Cerebellar nuclear complex (tissue), 1 donor: ENCODE data around the gene VDAC1.
"Not testable (repeated sequence)": the region's sequence is repeated elsewhere in the genome, so short reads cannot be mapped to it uniquely, and the experiment has no call there.

Source experiments
- DNase-seq, 2 experiments: peaks; one replicate each; lab custom pipeline; 2025; lab: John Stamatoyannopoulos, UW

Gene VDAC1, protein sequence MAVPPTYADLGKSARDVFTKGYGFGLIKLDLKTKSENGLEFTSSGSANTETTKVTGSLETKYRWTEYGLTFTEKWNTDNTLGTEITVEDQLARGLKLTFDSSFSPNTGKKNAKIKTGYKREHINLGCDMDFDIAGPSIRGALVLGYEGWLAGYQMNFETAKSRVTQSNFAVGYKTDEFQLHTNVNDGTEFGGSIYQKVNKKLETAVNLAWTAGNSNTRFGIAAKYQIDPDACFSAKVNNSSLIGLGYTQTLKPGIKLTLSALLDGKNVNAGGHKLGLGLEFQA

DNA sequence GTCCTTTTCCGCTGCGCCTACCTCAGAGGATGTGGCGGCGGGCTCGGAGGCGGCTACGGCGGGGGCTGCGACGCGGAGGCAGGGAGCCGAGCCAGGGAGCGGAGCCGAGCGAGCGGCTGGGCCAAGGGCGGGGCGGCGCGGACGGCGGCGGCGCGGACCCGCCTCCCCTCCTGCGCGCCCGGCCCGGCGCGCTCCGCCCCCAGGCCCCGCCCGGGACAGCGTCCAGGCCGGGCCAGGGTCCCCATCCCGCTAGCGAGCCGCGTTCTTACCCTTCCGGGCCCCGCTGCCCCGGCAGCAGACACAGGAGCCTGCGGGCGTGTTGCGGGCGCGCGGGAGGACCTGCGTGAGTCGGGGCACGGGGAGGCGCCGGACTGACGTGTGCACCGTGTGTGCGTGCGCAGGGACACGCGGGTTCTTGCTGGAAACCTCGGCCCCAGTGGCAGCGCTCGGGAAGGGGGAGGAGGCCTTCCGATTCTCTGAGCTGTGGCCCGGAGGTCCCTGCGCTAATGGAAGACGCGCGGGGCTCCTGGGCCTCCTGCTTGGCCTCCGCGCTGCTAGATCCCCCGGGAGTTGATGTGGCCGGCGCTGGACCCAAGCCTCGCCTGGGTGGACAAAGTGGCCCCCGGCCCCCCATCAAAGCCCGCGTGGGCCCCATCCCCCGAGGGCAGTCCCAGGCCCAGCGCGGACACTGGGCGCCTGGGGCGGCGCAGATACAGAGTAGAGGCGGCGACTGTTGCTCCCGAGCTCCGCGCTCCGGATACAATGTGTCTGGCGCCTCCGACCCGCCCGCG lies at the start of gene VDAC1:
Gene VDAC1, minus strand, starts transcription at position 350 of the 791 bp plus-strand sequence. CDS start 11,963 bp downstream, outside the sequence.
- no peak for DNase-seq

- no peak for DNase-seq
Observed at GRCh38 chr5:134053840-134054338, 49.1 kb upstream of the VDAC1 start.

GRCh38 chr5:134053314-134053839 lies 48.6 kb upstream of the VDAC1 start:
- DNase-seq = no peak

DNA sequence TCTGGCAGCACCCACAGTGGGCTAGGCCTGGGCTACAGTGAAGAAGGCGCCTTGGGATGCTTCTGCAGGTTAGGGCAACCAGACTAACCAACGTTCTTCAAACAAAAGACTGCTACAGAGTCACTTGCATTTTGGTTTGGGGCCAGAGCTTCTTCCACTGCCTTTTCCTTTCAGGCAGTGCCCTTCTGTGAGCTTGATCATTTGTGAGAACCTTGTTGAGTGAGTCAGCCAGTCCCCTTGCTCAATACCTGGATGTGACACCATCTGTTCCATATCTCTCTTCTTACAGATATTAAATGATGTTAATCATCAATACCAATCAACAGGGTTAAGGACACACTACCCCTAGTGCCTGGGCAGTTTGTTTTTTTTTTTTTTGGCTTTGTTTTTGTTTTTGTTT lies 46.5 kb upstream of the VDAC1 start:
- no peak for DNase-seq

GRCh38 chr5:134048864-134049263 lies 44.1 kb upstream of the VDAC1 start:
- no peak for DNase-seq

DNA sequence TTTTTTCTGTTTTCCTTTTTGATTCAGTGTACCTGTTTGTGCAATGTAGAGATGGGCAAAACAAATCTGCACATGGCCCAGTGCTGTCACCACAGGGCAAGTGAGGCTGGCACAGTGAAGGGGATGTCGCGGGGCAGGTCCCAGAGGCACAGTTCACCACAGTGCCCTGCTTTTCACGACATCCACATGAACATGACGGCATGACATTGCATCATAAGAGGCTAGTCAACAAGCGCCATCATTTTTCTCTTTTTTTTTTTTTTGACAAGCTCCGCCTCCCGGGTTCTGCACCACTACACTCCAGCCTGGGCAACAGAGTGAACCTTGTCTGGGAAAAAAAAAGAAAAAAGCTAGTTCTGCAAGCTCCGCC lies 42.9 kb upstream of the VDAC1 start:
- DNase-seq = no peak

DNA sequence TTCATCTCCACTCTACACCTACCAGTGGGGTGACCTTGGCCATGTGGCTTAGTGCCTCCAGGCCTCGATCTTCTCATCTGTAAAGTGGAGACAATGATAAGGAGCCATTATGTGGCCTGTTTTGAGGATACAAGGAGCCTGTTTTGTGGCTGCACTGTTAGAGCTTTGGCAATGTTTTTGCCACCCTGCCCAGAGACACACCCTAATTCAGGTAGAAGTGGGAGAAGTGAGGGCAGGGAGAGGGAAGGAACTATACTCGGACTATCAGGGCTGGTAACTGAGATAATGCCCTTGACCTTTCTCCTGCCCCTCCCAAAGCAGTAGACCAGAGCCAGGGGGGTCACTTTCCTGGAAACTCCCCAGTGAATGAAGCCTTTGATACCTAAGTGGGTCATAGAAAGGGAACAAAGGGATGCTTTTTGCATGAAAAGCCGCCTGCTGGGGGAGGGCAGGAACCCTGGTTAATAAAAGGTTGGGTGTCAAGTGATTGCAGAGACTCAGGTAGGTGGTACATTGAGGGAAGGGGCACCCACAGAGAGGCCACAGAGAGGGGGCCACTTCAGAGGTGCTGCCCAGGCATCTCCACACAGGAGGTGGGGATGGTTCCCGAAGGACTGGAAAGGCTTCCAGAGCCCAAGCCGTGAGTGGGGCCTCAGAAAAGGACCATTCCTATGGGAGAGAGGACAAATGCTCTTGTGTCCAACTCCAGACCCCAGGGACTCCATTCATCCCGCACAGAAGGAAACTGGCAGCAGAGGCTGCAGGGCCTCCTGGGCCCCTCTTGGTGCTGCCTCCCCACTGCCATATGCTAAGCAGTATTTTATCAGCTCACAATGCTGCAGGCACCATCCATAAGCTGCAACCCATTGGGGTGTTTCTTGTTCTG lies 42.3 kb upstream of the VDAC1 start:
- no peak for DNase-seq

GRCh38 chr5:134046330-134046729 lies 41.6 kb upstream of the VDAC1 start:
- no peak for DNase-seq

GRCh38 chr5:134043793-134044792 lies 39.3 kb upstream of the VDAC1 start:
- no peak for DNase-seq

DNA sequence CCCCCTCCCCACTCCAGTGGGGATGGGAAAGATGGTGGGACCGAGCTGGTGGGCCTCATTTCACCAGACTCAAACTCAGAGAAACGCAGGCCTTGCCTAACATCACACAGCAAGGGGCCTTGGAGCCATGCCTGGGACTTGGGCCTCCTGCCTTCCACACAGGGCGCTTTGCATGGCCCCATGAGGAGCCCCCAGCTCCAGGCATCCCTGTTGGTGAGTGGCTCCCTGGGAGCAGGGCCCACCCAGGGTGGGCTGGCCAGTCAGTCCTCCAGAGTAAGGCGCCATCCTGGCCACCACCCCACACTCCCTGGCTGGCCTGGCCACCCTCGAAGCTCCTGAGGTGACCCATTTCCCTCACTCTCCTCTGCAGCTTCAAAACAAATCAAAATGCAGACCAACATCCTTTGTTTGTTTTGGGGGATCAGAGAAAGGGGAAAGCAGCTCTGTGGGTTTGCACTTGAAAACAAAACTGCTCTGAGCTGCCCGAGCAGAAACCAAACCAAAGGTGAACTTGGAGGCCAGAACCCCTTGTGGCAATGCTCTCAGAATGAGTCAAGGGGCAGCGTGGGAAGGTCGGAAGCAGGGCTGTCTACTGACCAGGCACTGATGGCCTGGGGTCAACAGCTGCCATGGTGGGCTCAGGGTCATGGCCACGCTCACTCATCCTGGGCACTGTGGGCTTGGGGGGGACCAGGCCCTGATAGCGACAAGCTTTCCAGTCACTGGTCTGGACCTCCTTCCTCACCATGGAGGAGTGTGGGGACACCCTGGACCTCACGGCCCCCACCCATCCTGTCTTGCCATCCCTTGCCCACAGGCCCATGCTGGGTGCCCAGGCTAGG lies 37.0 kb upstream of the VDAC1 start:
- no peak for DNase-seq

DNA sequence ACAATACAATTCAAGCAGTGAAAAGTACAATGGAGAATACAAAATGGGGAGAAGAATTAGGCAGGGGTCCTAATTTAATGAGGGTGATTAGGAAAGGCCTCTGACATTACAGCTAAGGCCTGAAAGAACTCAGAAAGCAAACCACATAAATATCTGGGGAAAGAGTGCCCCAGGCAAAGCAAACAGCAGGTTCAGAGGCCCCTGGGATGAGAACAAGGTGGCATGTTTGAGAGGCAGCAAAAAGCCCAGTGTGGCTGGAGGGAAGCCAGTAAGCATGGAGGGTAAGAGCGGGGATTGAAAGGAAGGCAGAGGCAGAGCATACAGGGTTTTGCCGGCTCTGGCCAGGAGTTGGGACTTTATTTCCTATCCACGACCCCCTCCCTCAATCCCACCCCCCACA lies 33.4 kb upstream of the VDAC1 start:
- no peak for DNase-seq

GRCh38 chr5:134037160-134037559 lies 32.4 kb upstream of the VDAC1 start:
- DNase-seq = no peak

DNA sequence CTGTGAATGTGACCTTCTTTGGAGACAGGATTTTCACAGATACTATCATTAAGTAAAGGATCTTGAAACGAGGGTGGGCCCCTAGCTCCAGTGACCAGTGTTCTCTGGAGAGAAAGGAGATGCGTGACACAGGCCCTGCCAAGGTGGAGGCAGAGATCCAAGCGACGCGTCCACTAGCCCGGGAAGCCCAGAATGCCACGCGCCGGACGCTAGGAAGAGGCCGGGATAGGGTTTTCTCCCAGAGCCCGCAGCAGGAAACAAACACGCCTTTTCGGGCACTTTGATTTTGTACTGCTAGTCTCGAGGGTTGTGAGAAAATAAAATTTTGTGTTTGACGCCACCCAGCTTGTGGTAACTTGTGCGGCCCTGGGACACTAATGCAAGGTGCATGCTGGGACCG lies 29.6 kb upstream of the VDAC1 start:
- DNase-seq = no peak

DNA sequence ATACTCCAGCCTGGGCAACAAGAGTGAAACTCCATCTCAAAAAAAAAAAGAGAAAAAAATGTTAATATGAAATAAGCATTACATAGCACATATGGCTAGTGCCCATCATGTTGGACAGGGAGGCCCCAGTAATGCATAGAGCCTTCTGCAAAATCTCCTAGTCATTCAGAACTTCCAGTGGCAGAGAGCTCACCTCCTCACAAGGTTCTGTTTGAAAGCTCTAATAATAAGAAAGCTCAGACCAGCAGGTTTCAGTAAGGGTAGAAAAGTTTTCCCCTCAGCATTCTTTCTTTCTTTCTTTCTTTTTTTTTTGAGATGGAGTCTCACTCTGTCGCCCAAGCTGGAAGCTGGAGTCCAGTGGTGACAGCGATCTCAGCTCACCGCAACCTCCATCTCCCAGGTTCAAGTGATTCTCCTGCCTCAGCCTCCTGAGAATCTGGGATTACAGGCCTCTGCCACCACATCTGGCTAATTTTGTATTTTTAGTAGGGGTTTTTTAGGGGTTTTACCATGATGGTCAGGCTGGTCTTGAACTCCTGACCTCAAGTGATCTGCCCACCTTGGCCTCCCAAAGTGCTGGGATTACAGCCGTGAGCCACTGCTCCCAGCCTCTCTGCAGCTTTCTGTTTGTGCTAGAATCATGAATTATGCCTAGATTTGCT lies 25.7 kb upstream of the VDAC1 start:
- not testable (repeated sequence) for DNase-seq

DNA sequence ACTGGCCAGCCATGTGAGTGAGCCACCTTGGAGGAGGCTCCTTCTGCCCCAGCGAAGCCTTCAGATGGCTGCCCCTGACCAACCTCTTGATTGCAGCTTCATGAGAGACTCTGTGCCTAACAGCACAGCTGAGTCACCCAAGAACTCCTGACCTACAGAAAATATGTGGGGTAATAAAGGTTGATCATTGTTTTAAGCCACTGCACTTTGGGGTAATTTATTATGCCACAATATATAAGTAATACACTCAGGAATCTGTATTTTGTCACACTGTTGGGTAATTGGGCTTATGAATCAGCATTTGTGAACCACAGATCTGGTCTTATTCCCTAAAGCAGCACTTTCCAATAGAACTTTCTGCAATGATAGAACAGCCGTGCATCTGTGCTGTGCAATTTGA lies 24.4 kb upstream of the VDAC1 start:
- DNase-seq = no peak

DNA sequence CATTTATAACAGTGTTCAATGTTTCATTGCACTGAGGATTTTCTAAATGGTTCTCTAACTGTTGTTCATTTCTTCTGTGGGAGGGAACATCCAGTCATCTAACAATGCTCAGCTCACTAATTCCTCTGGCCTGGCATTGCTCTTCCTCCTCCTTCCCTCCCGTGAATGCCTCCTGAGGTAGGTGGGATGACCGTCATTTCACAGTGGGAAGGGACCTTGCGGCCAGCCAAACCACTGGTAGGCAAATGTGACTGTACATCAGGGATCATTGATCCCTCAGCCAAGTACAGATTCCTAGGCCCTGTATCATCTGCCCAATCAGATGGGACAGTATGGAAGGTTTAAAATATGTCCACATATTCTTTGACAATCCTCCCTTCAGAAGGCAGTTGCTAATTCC lies 23.7 kb upstream of the VDAC1 start:
- no peak for DNase-seq

GRCh38 chr5:134027288-134027615 lies 22.5 kb upstream of the VDAC1 start:
- DNase-seq = no peak

- no peak for DNase-seq
Observed at GRCh38 chr5:134026521-134027287, 21.9 kb upstream of the VDAC1 start.

- DNase-seq = no peak
Observed at GRCh38 chr5:134025786-134026185, 21.0 kb upstream of the VDAC1 start.
